T-helper 2 cell (primary cell): ENCODE measurements around the gene GYPC.

Experiments
- DNase-seq, 5 experiments: peaks; one replicate each; pipeline versions ENCODE4 v3.0.0 to v3.0.0-alpha.2; 2012 to 2022

GYPC gene

DNA sequence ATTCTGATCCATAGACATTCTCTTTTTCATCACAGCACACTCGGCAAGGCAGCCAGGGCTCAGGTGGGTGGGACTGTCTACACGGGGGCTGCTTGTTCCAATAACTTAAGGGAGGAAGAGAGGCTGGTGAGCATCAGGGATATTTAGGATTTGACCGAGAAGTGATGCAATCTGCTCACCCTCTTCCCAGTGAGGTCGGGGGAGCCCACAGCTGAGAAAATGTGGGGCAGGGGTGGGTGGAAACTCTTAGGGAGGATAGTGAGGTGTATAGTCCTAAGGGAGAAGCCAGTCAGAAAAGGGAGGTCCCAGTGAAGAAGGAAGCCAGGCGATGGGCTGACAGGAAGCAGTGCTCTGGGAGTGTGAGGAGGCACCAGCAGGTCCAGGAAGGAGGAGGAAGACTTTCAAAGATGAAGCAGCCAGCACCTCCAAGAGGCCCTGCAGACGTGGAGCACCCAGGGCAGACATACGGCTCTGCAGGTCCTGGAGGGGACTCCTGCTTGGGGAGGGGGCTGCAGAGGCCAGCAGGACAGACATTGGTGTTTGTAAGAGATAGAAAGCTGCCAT, 76.8 kb downstream of the GYPC start:
- no peak for DNase-seq

DNA sequence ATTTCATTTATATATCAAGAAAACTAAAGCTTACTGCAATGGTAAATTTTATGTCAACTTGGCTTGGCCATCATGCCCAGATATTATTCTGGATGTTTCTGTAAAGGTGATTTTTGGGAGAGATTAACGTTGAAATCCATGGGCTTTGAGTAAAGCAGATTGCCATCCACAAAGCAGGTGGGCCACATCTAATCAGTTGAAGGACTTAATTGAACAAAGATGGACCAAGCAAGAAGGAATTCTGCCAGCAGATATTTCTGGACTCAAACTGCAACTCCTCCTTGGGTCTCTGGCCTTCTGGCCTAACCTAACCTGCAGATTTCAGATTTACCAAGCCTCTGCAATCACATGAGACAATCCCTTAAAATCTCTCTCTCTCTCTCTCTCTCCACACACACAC, 77.8 kb downstream of the GYPC start:
- DNase-seq = no peak

DNA sequence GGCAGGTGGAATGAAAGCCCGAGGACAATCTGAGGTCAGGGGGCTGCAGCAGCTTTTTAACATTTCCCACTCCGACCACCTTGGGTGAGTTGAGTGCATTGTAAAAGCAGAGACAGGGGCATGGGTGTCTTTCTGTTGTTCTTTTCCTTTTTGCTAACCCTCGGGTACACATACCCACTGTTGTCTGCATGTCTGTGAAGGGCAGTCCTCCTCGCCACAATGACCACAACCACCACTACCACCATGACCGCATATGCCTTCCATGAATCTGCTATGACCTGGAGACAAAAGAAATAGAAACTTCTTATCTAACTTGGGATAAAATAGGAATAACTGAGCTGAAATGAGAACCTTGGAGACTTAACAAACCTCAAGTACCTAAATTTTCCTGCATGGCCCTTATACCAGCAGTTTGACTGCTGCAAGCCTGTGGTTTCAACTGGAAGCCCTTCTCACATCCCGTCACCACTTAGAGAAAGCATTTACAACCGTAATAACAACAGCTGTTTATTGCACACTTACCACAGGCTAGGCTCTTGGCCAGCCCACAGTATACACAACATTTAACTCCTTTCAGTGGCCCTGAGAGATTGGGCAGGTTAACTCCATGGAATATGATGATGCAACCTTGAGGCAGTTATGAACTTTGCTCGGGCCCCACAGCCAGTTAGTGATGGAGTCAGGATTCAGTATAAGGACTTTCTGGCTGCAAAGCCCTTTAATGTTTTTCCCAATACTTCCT, 80.3 kb downstream of the GYPC start:
- DNase-seq = peak in 1 of 5 experiments; percentile 11

DNA sequence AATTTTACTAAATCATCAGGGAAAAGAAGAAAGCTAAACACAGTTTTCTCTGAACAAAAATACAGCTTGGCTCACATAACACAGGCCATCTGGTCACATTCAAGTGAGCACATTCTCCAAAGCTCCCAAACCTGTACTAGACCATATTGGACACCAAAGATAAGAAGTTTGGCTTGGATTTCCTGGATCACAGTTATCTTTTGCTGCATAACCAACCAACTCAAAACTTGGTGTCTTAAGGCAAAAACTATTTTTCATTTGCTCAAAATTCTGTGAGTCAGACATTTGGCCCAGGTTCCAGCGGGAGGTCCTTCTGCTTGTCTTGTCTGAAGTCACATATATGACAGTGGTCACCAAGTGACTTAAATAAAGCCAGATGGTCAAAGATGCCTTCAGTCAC, 83.2 kb downstream of the GYPC start:
- no peak for DNase-seq

DNA sequence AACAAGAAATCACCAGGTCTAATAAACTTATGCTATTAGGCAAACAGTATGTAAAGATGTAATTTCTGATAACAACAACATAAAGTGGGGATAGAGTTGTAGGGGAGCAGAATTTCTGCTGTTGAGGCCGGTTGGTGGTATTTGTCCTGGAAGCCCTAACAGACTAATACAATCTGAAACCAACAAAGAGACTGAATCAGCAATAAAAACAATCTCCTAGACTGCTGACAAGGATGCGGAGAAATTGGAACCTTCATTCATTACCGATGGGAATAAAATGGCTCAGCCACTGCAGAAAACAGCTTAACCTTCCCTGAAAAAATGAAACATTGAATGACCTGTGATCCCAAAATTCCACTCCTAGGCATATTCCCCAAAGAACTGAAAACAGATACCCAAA, 88.7 kb downstream of the GYPC start:
- DNase-seq = no peak
